Islet of Langerhans (tissue), 1 donor: Measurements from ENCODE around the gene H2AZ2.

Experiments
- FAIRE-seq: peaks from one replicate; lab custom pipeline; 2011; peaks lifted over from hg19 to GRCh38; lab: Jason Lieb, UNC

The H2AZ2 gene

DNA sequence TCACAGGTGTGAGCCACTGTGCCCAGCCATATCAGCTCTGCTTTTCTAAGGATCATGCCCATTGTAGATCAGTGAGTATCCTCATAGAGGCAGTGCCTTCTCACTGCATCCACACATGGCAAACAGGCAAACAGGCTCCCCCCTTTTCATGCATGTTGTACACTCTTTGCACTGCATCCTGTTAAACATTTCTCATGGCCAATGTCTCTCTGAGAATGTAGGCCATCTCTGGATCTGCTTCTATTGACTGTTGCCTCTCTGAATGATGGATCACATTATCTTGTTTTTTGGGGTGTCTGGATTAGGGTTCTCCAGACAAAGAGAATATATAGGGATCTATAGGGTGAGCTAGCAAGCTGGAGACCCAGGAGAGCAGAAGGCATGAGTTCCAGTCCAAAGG is 64.5 kb downstream of the H2AZ2 start:
- FAIRE-seq: no peak

- FAIRE-seq: no peak
These were observed 65.4 kb downstream of the H2AZ2 start for GRCh38 chr7:44782460-44782859.
